Neural cell (in vitro differentiated cells): ENCODE measurements around the gene TMEM59.

Source experiments
- EZH2 ChIP-seq: fragments of 200-600, 300-800 bp; shearing (Covaris generic), sonication (generic); IDR thresholded peaks from 2 replicates; pipeline ENCODE4 v1.6.1; 2014; ENCODE audit warnings: antibody characterized with exemption, low read length, borderline replicate concordance, mild to moderate bottlenecking; ENCODE audit not compliant: insufficient read depth, poor library complexity, severe bottlenecking
- POLR2AphosphoS5 ChIP-seq: IDR thresholded peaks from 2 replicates; pipeline ENCODE4 v1.6.1; 2012
- SMC3 ChIP-seq: fragments of 450-650 bp; conservative IDR thresholded peaks from 2 replicates; pipeline ENCODE4 v1.6.1; 2014; ENCODE audit warnings: antibody characterized with exemption, mild to moderate bottlenecking, moderate library complexity; ENCODE audit not compliant: poor library complexity
- TAF1 ChIP-seq: IDR thresholded peaks from 2 replicates; pipeline ENCODE4 v1.6.1; 2012; ENCODE audit warnings: low read depth
- TF ChIP-seq, protein P1 (sequence below): fragments of 450-650 bp; IDR thresholded peaks from 2 replicates; pipeline ENCODE4 v1.5.1; 2014; ENCODE audit warnings: antibody characterized with exemption, mild to moderate bottlenecking, moderate library complexity; ENCODE audit not compliant: poor library complexity, severe bottlenecking

GRCh38 chr1:54086754-54087153 is 33.8 kb upstream of the TMEM59 start:
- TF ChIP-seq, protein P1, sequence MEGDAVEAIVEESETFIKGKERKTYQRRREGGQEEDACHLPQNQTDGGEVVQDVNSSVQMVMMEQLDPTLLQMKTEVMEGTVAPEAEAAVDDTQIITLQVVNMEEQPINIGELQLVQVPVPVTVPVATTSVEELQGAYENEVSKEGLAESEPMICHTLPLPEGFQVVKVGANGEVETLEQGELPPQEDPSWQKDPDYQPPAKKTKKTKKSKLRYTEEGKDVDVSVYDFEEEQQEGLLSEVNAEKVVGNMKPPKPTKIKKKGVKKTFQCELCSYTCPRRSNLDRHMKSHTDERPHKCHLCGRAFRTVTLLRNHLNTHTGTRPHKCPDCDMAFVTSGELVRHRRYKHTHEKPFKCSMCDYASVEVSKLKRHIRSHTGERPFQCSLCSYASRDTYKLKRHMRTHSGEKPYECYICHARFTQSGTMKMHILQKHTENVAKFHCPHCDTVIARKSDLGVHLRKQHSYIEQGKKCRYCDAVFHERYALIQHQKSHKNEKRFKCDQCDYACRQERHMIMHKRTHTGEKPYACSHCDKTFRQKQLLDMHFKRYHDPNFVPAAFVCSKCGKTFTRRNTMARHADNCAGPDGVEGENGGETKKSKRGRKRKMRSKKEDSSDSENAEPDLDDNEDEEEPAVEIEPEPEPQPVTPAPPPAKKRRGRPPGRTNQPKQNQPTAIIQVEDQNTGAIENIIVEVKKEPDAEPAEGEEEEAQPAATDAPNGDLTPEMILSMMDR: no peak
- TF ChIP-seq POLR2AphosphoS5: no peak
- no peak for TF ChIP-seq TAF1
- TF ChIP-seq SMC3: no peak
- TF ChIP-seq EZH2: no peak
